Measurements from ENCODE around the gene GIGYF1.
"Not testable (repeated sequence)": the region's sequence is repeated elsewhere in the genome, so short reads cannot be mapped to it uniquely, and the experiment has no call there.

The GIGYF1 gene

DNA sequence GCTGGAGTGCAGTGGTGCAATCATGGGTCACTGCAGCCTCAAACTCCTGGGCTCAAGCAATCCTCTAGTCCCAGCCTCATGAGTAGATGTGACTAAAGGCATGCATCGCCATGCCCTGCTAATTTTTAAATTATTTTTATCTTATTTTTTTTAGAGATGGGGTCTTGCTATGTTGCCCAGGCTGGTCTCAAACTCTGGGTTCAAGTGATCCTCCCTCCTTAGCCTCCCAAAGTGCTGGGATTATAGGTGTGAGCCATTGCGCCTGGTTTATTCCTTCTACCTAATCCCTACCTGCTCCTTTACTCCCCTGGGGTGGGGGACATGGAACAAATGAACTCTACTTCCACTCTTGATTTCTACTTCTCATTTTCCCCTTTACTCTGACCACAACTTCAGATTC, 30.3 kb upstream of the GIGYF1 start:
- not testable (repeated sequence) for H2AK5ac ChIP-seq (ENCODE audit: low read length); H4K12ac ChIP-seq (ENCODE audit: low read depth, low read length); H2AFZ ChIP-seq (ENCODE audit: insufficient read depth, low read length, poor library complexity); H3K79me2 ChIP-seq (ENCODE audit: control insufficient read depth, insufficient read depth, low read length, poor library complexity); H3K27ac ChIP-seq (ENCODE audit: low read depth, low read length); DNase-seq; H3K9ac ChIP-seq (ENCODE audit: low read length); H2BK120ac ChIP-seq (ENCODE audit: insufficient read depth, low read length, poor library complexity); H3K4me3 ChIP-seq (ENCODE audit: low read depth, low read length); H2BK5ac ChIP-seq (ENCODE audit: low read depth, low read length, poor library complexity); H3K79me1 ChIP-seq (ENCODE audit: low read length); H4K91ac ChIP-seq (ENCODE audit: low read depth, low read length); H3K4me2 ChIP-seq (ENCODE audit: low read length); H3K36me3 ChIP-seq (ENCODE audit: control insufficient read depth in 1 of 2, insufficient read depth in 2 of 2, low read length in 2 of 2); H3K4me1 ChIP-seq (ENCODE audit: control insufficient read depth in 1 of 2, insufficient read depth in 2 of 2, low read length in 2 of 2); H4K8ac ChIP-seq (ENCODE audit: low read depth, low read length); H3K14ac ChIP-seq (ENCODE audit: low read length); H3K23ac ChIP-seq (ENCODE audit: low read length); H3K4ac ChIP-seq (ENCODE audit: low read depth, low read length); H3K18ac ChIP-seq (ENCODE audit: low read length); H3K9me3 ChIP-seq (ENCODE audit: insufficient read depth, low read depth, low read length); H2BK12ac ChIP-seq (ENCODE audit: low read length)
- no CpG with 5 or more reads among the region's 2 CpGs for WGBS (ENCODE audit: extremely low coverage, insufficient coverage, insufficient read length)
- peaks cover 21% of the 10 kb centered on the region for H3K27me3 ChIP-seq (ENCODE audit: insufficient read depth, low read length)

DNA sequence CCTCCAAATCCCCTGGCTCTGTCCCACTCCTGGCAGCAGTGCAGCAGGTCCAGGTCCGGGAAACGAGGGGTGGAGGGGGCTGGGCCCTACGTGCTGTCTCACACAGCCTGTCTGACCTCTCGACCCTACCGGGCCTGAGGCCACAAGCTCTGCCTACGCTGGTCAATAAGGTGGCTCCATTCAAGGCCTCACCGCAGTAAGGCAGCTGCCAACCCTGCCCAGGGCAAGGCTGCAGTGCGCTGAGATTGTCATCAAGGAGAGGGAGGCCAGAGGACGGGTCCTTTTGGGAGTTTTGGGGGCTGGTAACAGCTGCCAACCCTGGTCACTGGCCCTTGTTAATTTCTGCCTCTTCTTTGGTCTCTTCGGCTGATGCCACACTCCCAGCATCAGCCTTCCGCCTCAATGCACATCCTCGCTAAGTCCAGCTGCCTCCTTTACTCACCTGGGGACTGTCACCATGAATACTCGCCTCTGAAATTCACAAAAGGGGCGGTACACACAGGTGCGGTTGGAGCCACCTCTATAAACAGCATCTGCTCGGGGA, 29.8 kb upstream of the GIGYF1 start:
- Histone ChIP-seq H3K27ac (ENCODE audit: low read depth, low read length) (no peak overlapping the region), H4K8ac (ENCODE audit: low read depth, low read length) (no peak overlapping the region), H2BK120ac (ENCODE audit: insufficient read depth, low read length, poor library complexity) (no peak overlapping the region), H3K27me3 (ENCODE audit: insufficient read depth, low read length) (peaks cover 21% of the 10 kb centered on the region), H4K12ac (ENCODE audit: low read depth, low read length) (no peak overlapping the region), H3K79me2 (ENCODE audit: control insufficient read depth, insufficient read depth, low read length, poor library complexity) (no peaks in the 10 kb centered on the region), H3K9ac (ENCODE audit: low read length) (no peak overlapping the region), H3K14ac (ENCODE audit: low read length) (no peak overlapping the region), H2AFZ (ENCODE audit: insufficient read depth, low read length, poor library complexity) (no peak overlapping the region), H3K23ac (ENCODE audit: low read length) (peak overlapping the region; percentile 38), H3K9me3 (ENCODE audit: insufficient read depth, low read depth, low read length) (peaks cover 6% of the 10 kb centered on the region), H3K4me1 (ENCODE audit: control insufficient read depth in 1 of 2, insufficient read depth in 2 of 2, low read length in 2 of 2) (peaks cover 4 to 7% of the 10 kb centered on the region in 2 experiments), H3K36me3 (ENCODE audit: control insufficient read depth in 1 of 2, insufficient read depth in 2 of 2, low read length in 2 of 2) (no peaks in the 10 kb centered on the region), H3K79me1 (ENCODE audit: low read length) (no peaks in the 10 kb centered on the region), H2AK5ac (ENCODE audit: low read length) (no peak overlapping the region), H2BK12ac (ENCODE audit: low read length) (no peak overlapping the region), H3K4ac (ENCODE audit: low read depth, low read length) (no peak overlapping the region), H3K4me2 (ENCODE audit: low read length) (no peak overlapping the region), H3K4me3 (ENCODE audit: low read depth, low read length) (no peak overlapping the region), H4K91ac (ENCODE audit: low read depth, low read length) (no peak overlapping the region), H3K18ac (ENCODE audit: low read length) (no peak overlapping the region), H2BK5ac (ENCODE audit: low read depth, low read length, poor library complexity) (no peak overlapping the region)
- WGBS (ENCODE audit: extremely low coverage, insufficient coverage, insufficient read length): no CpG with 5 or more reads among the region's 16 CpGs
- no peak for DNase-seq

DNA sequence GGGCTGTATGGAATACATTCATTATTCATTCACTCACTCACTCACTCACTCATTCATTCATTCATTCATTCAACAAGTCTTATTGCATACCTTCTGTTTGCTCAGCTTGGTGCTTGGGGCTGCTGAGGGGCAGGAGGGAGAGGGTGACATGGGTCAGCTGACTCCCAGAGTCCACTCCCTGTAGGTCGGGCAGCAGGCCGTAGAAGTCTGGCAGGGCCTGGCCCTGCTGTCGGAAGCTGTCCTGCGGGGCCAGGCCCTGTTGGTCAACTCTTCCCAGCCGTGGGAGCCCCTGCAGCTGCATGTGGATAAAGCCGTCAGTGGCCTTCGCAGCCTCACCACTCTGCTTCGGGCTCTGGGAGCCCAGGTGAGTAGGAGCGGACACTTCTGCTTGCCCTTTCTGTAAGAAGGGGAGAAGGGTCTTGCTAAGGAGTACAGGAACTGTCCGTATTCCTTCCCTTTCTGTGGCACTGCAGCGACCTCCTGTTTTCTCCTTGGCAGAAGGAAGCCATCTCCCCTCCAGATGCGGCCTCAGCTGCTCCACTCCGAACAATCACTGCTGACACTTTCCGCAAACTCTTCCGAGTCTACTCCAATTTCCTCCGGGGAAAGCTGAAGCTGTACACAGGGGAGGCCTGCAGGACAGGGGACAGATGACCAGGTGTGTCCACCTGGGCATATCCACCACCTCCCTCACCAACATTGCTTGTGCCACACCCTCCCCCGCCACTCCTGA, 28.6 kb upstream of the GIGYF1 start:
- no CpG with 5 or more reads among the region's 17 CpGs for WGBS (ENCODE audit: extremely low coverage, insufficient coverage, insufficient read length)
- H3K9me3 ChIP-seq (ENCODE audit: insufficient read depth, low read depth, low read length): peaks cover 8% of the 10 kb centered on the region
- no peak overlapping the region for H3K23ac ChIP-seq (ENCODE audit: low read length)
- H4K12ac ChIP-seq (ENCODE audit: low read depth, low read length): no peak overlapping the region
- no peak overlapping the region for H2AFZ ChIP-seq (ENCODE audit: insufficient read depth, low read length, poor library complexity)
- peaks cover 21% of the 10 kb centered on the region for H3K27me3 ChIP-seq (ENCODE audit: insufficient read depth, low read length)
- peaks cover 4 to 7% of the 10 kb centered on the region in 2 experiments for H3K4me1 ChIP-seq (ENCODE audit: control insufficient read depth in 1 of 2, insufficient read depth in 2 of 2, low read length in 2 of 2)
- H3K18ac ChIP-seq (ENCODE audit: low read length): no peak overlapping the region
- H3K36me3 ChIP-seq (ENCODE audit: control insufficient read depth in 1 of 2, insufficient read depth in 2 of 2, low read length in 2 of 2): no peaks in the 10 kb centered on the region
- H3K27ac ChIP-seq (ENCODE audit: low read depth, low read length): no peak overlapping the region
- H3K79me2 ChIP-seq (ENCODE audit: control insufficient read depth, insufficient read depth, low read length, poor library complexity): no peaks in the 10 kb centered on the region
- no peak overlapping the region for H4K91ac ChIP-seq (ENCODE audit: low read depth, low read length)
- no peak overlapping the region for H4K8ac ChIP-seq (ENCODE audit: low read depth, low read length)
- H2AK5ac ChIP-seq (ENCODE audit: low read length): no peak overlapping the region
- no peak overlapping the region for H3K14ac ChIP-seq (ENCODE audit: low read length)
- no peak overlapping the region for H3K4ac ChIP-seq (ENCODE audit: low read depth, low read length)
- no peak overlapping the region for H3K4me2 ChIP-seq (ENCODE audit: low read length)
- H2BK12ac ChIP-seq (ENCODE audit: low read length): no peak overlapping the region
- H3K79me1 ChIP-seq (ENCODE audit: low read length): no peaks in the 10 kb centered on the region
- H3K4me3 ChIP-seq (ENCODE audit: low read depth, low read length): no peak overlapping the region
- DNase-seq: no peak
- no peak overlapping the region for H2BK5ac ChIP-seq (ENCODE audit: low read depth, low read length, poor library complexity)
- no peak overlapping the region for H3K9ac ChIP-seq (ENCODE audit: low read length)
- H2BK120ac ChIP-seq (ENCODE audit: insufficient read depth, low read length, poor library complexity): no peak overlapping the region

DNA sequence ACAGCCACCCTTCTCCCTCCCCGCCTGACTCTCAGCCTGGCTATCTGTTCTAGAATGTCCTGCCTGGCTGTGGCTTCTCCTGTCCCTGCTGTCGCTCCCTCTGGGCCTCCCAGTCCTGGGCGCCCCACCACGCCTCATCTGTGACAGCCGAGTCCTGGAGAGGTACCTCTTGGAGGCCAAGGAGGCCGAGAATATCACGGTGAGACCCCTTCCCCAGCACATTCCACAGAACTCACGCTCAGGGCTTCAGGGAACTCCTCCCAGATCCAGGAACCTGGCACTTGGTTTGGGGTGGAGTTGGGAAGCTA, 27.4 kb upstream of the GIGYF1 start:
- no peak overlapping the region for H2BK5ac ChIP-seq (ENCODE audit: low read depth, low read length, poor library complexity)
- H2BK12ac ChIP-seq (ENCODE audit: low read length): no peak overlapping the region
- H2AK5ac ChIP-seq (ENCODE audit: low read length): no peak overlapping the region
- no peak overlapping the region for H3K18ac ChIP-seq (ENCODE audit: low read length)
- H4K8ac ChIP-seq (ENCODE audit: low read depth, low read length): no peak overlapping the region
- H4K91ac ChIP-seq (ENCODE audit: low read depth, low read length): no peak overlapping the region
- no peak overlapping the region for H3K23ac ChIP-seq (ENCODE audit: low read length)
- no peak overlapping the region for H2AFZ ChIP-seq (ENCODE audit: insufficient read depth, low read length, poor library complexity)
- peaks cover 21% of the 10 kb centered on the region for H3K27me3 ChIP-seq (ENCODE audit: insufficient read depth, low read length)
- no peak for DNase-seq
- H3K9me3 ChIP-seq (ENCODE audit: insufficient read depth, low read depth, low read length): peaks cover 9% of the 10 kb centered on the region
- H3K9ac ChIP-seq (ENCODE audit: low read length): no peak overlapping the region
- no peak overlapping the region for H3K4me2 ChIP-seq (ENCODE audit: low read length)
- H3K36me3 ChIP-seq (ENCODE audit: control insufficient read depth in 1 of 2, insufficient read depth in 2 of 2, low read length in 2 of 2): no peaks in the 10 kb centered on the region
- peaks cover 4 to 7% of the 10 kb centered on the region in 2 experiments for H3K4me1 ChIP-seq (ENCODE audit: control insufficient read depth in 1 of 2, insufficient read depth in 2 of 2, low read length in 2 of 2)
- no peak overlapping the region for H3K14ac ChIP-seq (ENCODE audit: low read length)
- no peak overlapping the region for H3K4me3 ChIP-seq (ENCODE audit: low read depth, low read length)
- H3K27ac ChIP-seq (ENCODE audit: low read depth, low read length): no peak overlapping the region
- no peak overlapping the region for H2BK120ac ChIP-seq (ENCODE audit: insufficient read depth, low read length, poor library complexity)
- no peaks in the 10 kb centered on the region for H3K79me2 ChIP-seq (ENCODE audit: control insufficient read depth, insufficient read depth, low read length, poor library complexity)
- H3K79me1 ChIP-seq (ENCODE audit: low read length): no peaks in the 10 kb centered on the region
- no peak overlapping the region for H4K12ac ChIP-seq (ENCODE audit: low read depth, low read length)
- no peak overlapping the region for H3K4ac ChIP-seq (ENCODE audit: low read depth, low read length)
- no CpG with 5 or more reads among the region's 8 CpGs for WGBS (ENCODE audit: extremely low coverage, insufficient coverage, insufficient read length)

Measured in trophoblast cell (in vitro differentiated cells and primary cell).